Kidney glomerular epithelial cell (primary cell): ENCODE data around the gene TRDMT1.
A peak's percentile ranks its signal among the peaks of the same experiment; 100 is the strongest.

ENCODE experiments used
- DNase-seq: peaks from one replicate; lab custom pipeline; 2025; lab: John Stamatoyannopoulos, UW

The TRDMT1 gene

GRCh38 chr10:17210361-17210760 is 8.9 kb upstream of the TRDMT1 start:
- peak; percentile 80 for DNase-seq

GRCh38 chr10:17209881-17210280 is 8.4 kb upstream of the TRDMT1 start:
- DNase-seq = peak; percentile 80

- DNase-seq = peak; percentile 35
These were observed 7.8 kb upstream of the TRDMT1 start for GRCh38 chr10:17209302-17209701.

- DNase-seq = no peak
These were observed 7.0 kb upstream of the TRDMT1 start for GRCh38 chr10:17208476-17208875.

GRCh38 chr10:17206210-17206709 is 4.8 kb upstream of the TRDMT1 start:
- DNase-seq = peak; percentile 79

GRCh38 chr10:17203416-17203815 is 1.9 kb upstream of the TRDMT1 start:
- DNase-seq = no peak

- no peak for DNase-seq
These were observed 1.5 kb upstream of the TRDMT1 start for GRCh38 chr10:17202999-17203398.

GRCh38 chr10:17202506-17202905 is 1.0 kb upstream of the TRDMT1 start:
- no peak for DNase-seq

- DNase-seq = peak; percentile 55
These were observed 283 bp upstream of the TRDMT1 start for GRCh38 chr10:17201794-17202116.

- peak; percentile 75 for DNase-seq
These were observed 1.2 kb downstream of the TRDMT1 start for GRCh38 chr10:17200001-17200911.

GRCh38 chr10:17199351-17199804 is 2.1 kb downstream of the TRDMT1 start:
- peak; percentile 52 for DNase-seq

- DNase-seq = no peak
These were observed 4.9 kb downstream of the TRDMT1 start for GRCh38 chr10:17196573-17196972.

- no peak for DNase-seq
These were observed 5.4 kb downstream of the TRDMT1 start for GRCh38 chr10:17196045-17196444.

GRCh38 chr10:17195083-17195482 is 6.4 kb downstream of the TRDMT1 start:
- no peak for DNase-seq

GRCh38 chr10:17190602-17191001 is 10.9 kb downstream of the TRDMT1 start:
- no peak for DNase-seq

GRCh38 chr10:17188644-17189172 is 12.8 kb downstream of the TRDMT1 start:
- no peak for DNase-seq

GRCh38 chr10:17185873-17186272 is 15.6 kb downstream of the TRDMT1 start:
- DNase-seq = no peak

- DNase-seq = no peak
These were observed 18.4 kb downstream of the TRDMT1 start for GRCh38 chr10:17183110-17183509.

GRCh38 chr10:17181751-17182150 is 19.7 kb downstream of the TRDMT1 start:
- DNase-seq = no peak

GRCh38 chr10:17181110-17181509 is 20.4 kb downstream of the TRDMT1 start:
- DNase-seq = no peak

- DNase-seq = no peak
These were observed 22.5 kb downstream of the TRDMT1 start for GRCh38 chr10:17179002-17179401.

GRCh38 chr10:17178006-17178405 is 23.5 kb downstream of the TRDMT1 start:
- DNase-seq = no peak

GRCh38 chr10:17177014-17177413 is 24.5 kb downstream of the TRDMT1 start:
- no peak for DNase-seq
